Measurements from ENCODE around the gene SAMD8.
"Not testable (repeated sequence)": the region's sequence is repeated elsewhere in the genome, so short reads cannot be mapped to it uniquely, and the experiment has no call there.

SAMD8 gene

GRCh38 chr10:75086278-75086934 is 25.1 kb upstream of the SAMD8 start:
- DNase-seq (ENCODE audit: low read depth) = no peak

- DNase-seq (ENCODE audit: low read depth) = no peak
Observed at GRCh38 chr10:75088640-75089039, 22.8 kb upstream of the SAMD8 start.

GRCh38 chr10:75089634-75090033 is 21.8 kb upstream of the SAMD8 start:
- no peak for DNase-seq (ENCODE audit: low read depth)

GRCh38 chr10:75091146-75091545 is 20.3 kb upstream of the SAMD8 start:
- no peak for DNase-seq (ENCODE audit: low read depth)

GRCh38 chr10:75094465-75094864 is 17.0 kb upstream of the SAMD8 start:
- DNase-seq (ENCODE audit: low read depth) = no peak

- no peak for DNase-seq (ENCODE audit: low read depth)
Observed at GRCh38 chr10:75095631-75096030, 15.8 kb upstream of the SAMD8 start.

- no peak for DNase-seq (ENCODE audit: low read depth)
Observed at GRCh38 chr10:75096749-75097148, 14.7 kb upstream of the SAMD8 start.

GRCh38 chr10:75097666-75098285 is 13.7 kb upstream of the SAMD8 start:
- no peak for DNase-seq (ENCODE audit: low read depth)

- no peak for DNase-seq (ENCODE audit: low read depth)
Observed at GRCh38 chr10:75098902-75099673, 12.4 kb upstream of the SAMD8 start.

- no peak for DNase-seq (ENCODE audit: low read depth)
Observed at GRCh38 chr10:75099952-75100763, 11.3 kb upstream of the SAMD8 start.

- DNase-seq (ENCODE audit: low read depth) = no peak
Observed at GRCh38 chr10:75100764-75101291, 10.6 kb upstream of the SAMD8 start.

- no peak for DNase-seq (ENCODE audit: low read depth)
Observed at GRCh38 chr10:75101416-75102251, 9.8 kb upstream of the SAMD8 start.

- DNase-seq (ENCODE audit: low read depth) = no peak
Observed at GRCh38 chr10:75102830-75103673, 8.4 kb upstream of the SAMD8 start.

GRCh38 chr10:75103881-75104686 is 7.4 kb upstream of the SAMD8 start:
- no peak for DNase-seq (ENCODE audit: low read depth)

GRCh38 chr10:75104842-75105241 is 6.6 kb upstream of the SAMD8 start:
- DNase-seq (ENCODE audit: low read depth) = no peak

GRCh38 chr10:75105576-75106197 is 5.8 kb upstream of the SAMD8 start:
- no peak for DNase-seq (ENCODE audit: low read depth)

- no peak for DNase-seq (ENCODE audit: low read depth)
Observed at GRCh38 chr10:75106242-75106641, 5.2 kb upstream of the SAMD8 start.

- DNase-seq (ENCODE audit: low read depth) = not testable (repeated sequence)
Observed at GRCh38 chr10:75106891-75107290, 4.6 kb upstream of the SAMD8 start.
